HL-60 (cell line): ENCODE results near the gene ERF.

Source experiments
- DNase-seq, 2 experiments: peaks; one replicate each; pipeline ENCODE4 v3.0.0-alpha.2; 2010 to 2020; ENCODE audit warnings: low read depth in 1 of 2, low spot score in 1 of 2
- H3K27ac ChIP-seq: fragments of 250-450 bp; sonication (Bioruptor Pico); replicated peaks from 2 replicates; pipeline ENCODE4 v1.5.1; 2020; ENCODE audit warnings: mild to moderate bottlenecking, moderate library complexity
- H3K27me3 ChIP-seq: fragments of 250-450 bp; sonication (Bioruptor Pico); 2 replicates; pipeline ENCODE4 v1.5.1; 2021; ENCODE audit warnings: mild to moderate bottlenecking, moderate library complexity; ENCODE audit not compliant: insufficient read depth, poor library complexity, severe bottlenecking
- H3K4me3 ChIP-seq: replicated peaks from 2 replicates; pipeline ENCODE4 v1.5.1; 2011; ENCODE audit warnings: mild to moderate bottlenecking, control low read depth, low read length; ENCODE audit not compliant: insufficient read depth
- CTCF ChIP-seq: IDR thresholded peaks from one replicate; pipeline ENCODE4 v1.5.1; 2011; ENCODE audit warnings: low read length, control low read depth, inconsistent platforms; ENCODE audit not compliant: insufficient read depth
- GABPA ChIP-seq: IDR thresholded peaks from 2 replicates; pipeline ENCODE4 v1.6.1; 2012; ENCODE audit warnings: low read depth
- POLR2AphosphoS5 ChIP-seq: IDR thresholded peaks from 2 replicates; pipeline ENCODE4 v1.6.1; 2012; ENCODE audit warnings: low read depth
- REST ChIP-seq: IDR thresholded peaks from 2 replicates; pipeline ENCODE4 v1.6.1; 2012; ENCODE audit warnings: low read depth; ENCODE audit not compliant: insufficient replicate concordance
- SPI1 ChIP-seq: IDR thresholded peaks from 2 replicates; pipeline ENCODE4 v1.6.1; 2012; ENCODE audit warnings: low read depth, mild to moderate bottlenecking, borderline replicate concordance
- long read RNA-seq: library from polyadenylated mRNA; unstranded; transcript quantifications from one replicate; pipeline ENCODE4 v2.0.0, GENCODE V29; 2020

Gene ERF
- long read RNA-seq, result 0 reads

- DNase-seq, result peak; percentile 78 to 87
- TF ChIP-seq CTCF (no peak), GABPA (no peak), POLR2AphosphoS5 (no peak; the same call in 1 of the 2 replicates), SPI1 (no peak), REST (no peak)
- peaks cover 7% of the 10 kb centered on the region for H3K27me3 ChIP-seq
- H3K4me3 ChIP-seq, result peak within 1 kb of the TSS; percentile 92
- H3K27ac ChIP-seq, result peak within 1 kb of the TSS; percentile 94
These were observed at the start of gene ERF for GRCh38 chr19:42254850-42255765. ERF (minus strand) TSS chr19:42255128; CDS start chr19:42254999, 129 bp downstream.

- no peak overlapping the region for H3K27ac ChIP-seq
- no peaks in the 10 kb centered on the region for H3K27me3 ChIP-seq
- H3K4me3 ChIP-seq, result no peak overlapping the region
- DNase-seq, result no peak
- no peak for TF ChIP-seq SPI1
- TF ChIP-seq REST, result no peak
- no peak for TF ChIP-seq GABPA
- no peak for TF ChIP-seq POLR2AphosphoS5
- TF ChIP-seq CTCF, result no peak
These were observed 48.9 kb upstream of the ERF start for GRCh38 chr19:42303876-42304275.

GRCh38 chr19:42303101-42303464 lies 48.2 kb upstream of the ERF start:
- DNase-seq, result no peak
- peak overlapping the region; percentile 66 for H3K27ac ChIP-seq

More at GRCh38 chr19:42303101-42303464, 48.2 kb upstream of the ERF start:
- no peak for TF ChIP-seq GABPA
- no peak for TF ChIP-seq REST
- no peak for TF ChIP-seq CTCF
- no peak for TF ChIP-seq SPI1
- no peak for TF ChIP-seq POLR2AphosphoS5
- Histone ChIP-seq H3K27me3 (no peaks in the 10 kb centered on the region), H3K4me3 (no peak overlapping the region; the same call in 1 of the 2 replicates)
